Nephron (organoid): ENCODE results near the gene GOLGA8F.
"Not testable (repeated sequence)": the region's sequence is repeated elsewhere in the genome, so short reads cannot be mapped to it uniquely, and the experiment has no call there.

Source experiments
- H3K27ac Mint-ChIP-seq, 3 experiments: 2 replicates each; pipeline ENCODE4 v1.8.0; 2020; ENCODE audit warnings: mixed read lengths in 3 of 3, mild to moderate bottlenecking in 2 of 3, moderate library complexity in 1 of 3
- H3K27me3 Mint-ChIP-seq: 2 replicates; pipeline ENCODE4 v1.8.0; 2021; ENCODE audit warnings: low read depth, mild to moderate bottlenecking, moderate library complexity, mixed read lengths
- H3K36me3 Mint-ChIP-seq: 2 replicates; pipeline ENCODE4 v1.8.0; 2020; ENCODE audit warnings: low read depth, mixed read lengths
- H3K4me1 Mint-ChIP-seq: 2 replicates; pipeline ENCODE4 v1.8.0; 2020; ENCODE audit warnings: mixed read lengths
- H3K4me3 Mint-ChIP-seq, 3 experiments: 2 replicates each; pipeline ENCODE4 v1.8.0; 2020; ENCODE audit warnings: mild to moderate bottlenecking in 3 of 3, mixed read lengths in 3 of 3, moderate library complexity in 2 of 3
- H3K9me3 Mint-ChIP-seq: 2 replicates; pipeline ENCODE4 v1.8.0; 2020; ENCODE audit warnings: mixed read lengths

Gene GOLGA8F

GRCh38 chr15:28378364-28378763 lies at the start of gene GOLGA8F:
Gene GOLGA8F, plus strand, starts transcription at chr15:28378664. Its CDS starts 98 bp downstream, at chr15:28378762.
- not testable (repeated sequence) for H3K36me3 Mint-ChIP-seq, H3K4me1 Mint-ChIP-seq, H3K9me3 Mint-ChIP-seq, H3K4me3 Mint-ChIP-seq, H3K27me3 Mint-ChIP-seq, H3K27ac Mint-ChIP-seq

GRCh38 chr15:28357984-28358383 lies 20.5 kb upstream of the GOLGA8F start, which contains the start of gene GOLGA6L24:
Gene GOLGA6L24, minus strand, starts transcription at chr15:28358084. Its CDS starts 61 bp downstream, at chr15:28358023.
- H3K4me3 Mint-ChIP-seq, H3K36me3 Mint-ChIP-seq, H3K27ac Mint-ChIP-seq, H3K9me3 Mint-ChIP-seq, H3K27me3 Mint-ChIP-seq, H3K4me1 Mint-ChIP-seq: not testable (repeated sequence)

- not testable (repeated sequence) for H3K9me3 Mint-ChIP-seq, H3K27ac Mint-ChIP-seq, H3K36me3 Mint-ChIP-seq, H3K27me3 Mint-ChIP-seq, H3K4me1 Mint-ChIP-seq, H3K4me3 Mint-ChIP-seq
Observed at GRCh38 chr15:28365502-28365901, 13.0 kb upstream of the GOLGA8F start.

- H3K27ac Mint-ChIP-seq, H3K27me3 Mint-ChIP-seq, H3K36me3 Mint-ChIP-seq, H3K4me1 Mint-ChIP-seq, H3K9me3 Mint-ChIP-seq, H3K4me3 Mint-ChIP-seq: not testable (repeated sequence)
Observed at GRCh38 chr15:28380053-28380452, 1.6 kb downstream of the GOLGA8F start.

- not testable (repeated sequence) for H3K27me3 Mint-ChIP-seq, H3K27ac Mint-ChIP-seq, H3K36me3 Mint-ChIP-seq, H3K9me3 Mint-ChIP-seq, H3K4me1 Mint-ChIP-seq, H3K4me3 Mint-ChIP-seq
Observed at GRCh38 chr15:28396022-28396421, 17.6 kb downstream of the GOLGA8F start.

- not testable (repeated sequence) for H3K4me1 Mint-ChIP-seq
Observed at GRCh38 chr15:28402774-28403435, 24.4 kb downstream of the GOLGA8F start.

GRCh38 chr15:28420470-28420869 lies 42.0 kb downstream of the GOLGA8F start:
- H3K36me3 Mint-ChIP-seq, H3K4me3 Mint-ChIP-seq, H3K27ac Mint-ChIP-seq, H3K4me1 Mint-ChIP-seq, H3K27me3 Mint-ChIP-seq, H3K9me3 Mint-ChIP-seq: not testable (repeated sequence)

More at GRCh38 chr15:28402774-28403435, 24.4 kb downstream of the GOLGA8F start:
- H3K4me3 Mint-ChIP-seq, H3K36me3 Mint-ChIP-seq, H3K9me3 Mint-ChIP-seq, H3K27ac Mint-ChIP-seq, H3K27me3 Mint-ChIP-seq: not testable (repeated sequence)

GRCh38 chr15:28435594-28435993 lies 57.1 kb downstream of the GOLGA8F start:
- not testable (repeated sequence) for H3K4me3 Mint-ChIP-seq, H3K27me3 Mint-ChIP-seq, H3K4me1 Mint-ChIP-seq, H3K36me3 Mint-ChIP-seq, H3K9me3 Mint-ChIP-seq, H3K27ac Mint-ChIP-seq
